IMR-90 (cell line): ENCODE results near the gene FRAS1. TPM values are rescaled to one million over a fixed set of nuclear protein-coding genes. Genes with fewer than 3 reads are reported as not detected.

Experiments used
- ATAC-seq: fragments of 200-7000 bp; cut with Tn5 transposase; 2 replicates; pipeline ENCODE4 v1.9.1; 2020; ENCODE audit warnings: low read depth, mild to moderate bottlenecking, moderate library complexity
- BruUV-seq: library from RNA; stranded (reverse); fragments of 400-500 nt; replicated peaks from 2 replicates; lab custom pipeline; 2021; lab: Mats Ljungman, UMichigan
- CTCF ChIA-PET: fragments of 300-600 bp; formaldehyde crosslinking; extraction: SDS; loops from one replicate; lab custom pipeline; 2021; ENCODE audit warnings: antibody characterized with exemption; lab: Yijun Ruan, JAX
- POLR2A ChIA-PET: fragments of 300-600 bp; sonication (Branson Sonifier 250); formaldehyde crosslinking; loops from one replicate; lab custom pipeline; 2022; ENCODE audit warnings: antibody characterized with exemption; ENCODE audit not compliant: unreplicated experiment; lab: Charles Lee
- DNase-seq: peaks from one replicate; pipeline ENCODE4 v3.0.0; 2013
- H2AFZ ChIP-seq: replicated peaks from 2 replicates; pipeline ENCODE3; 2013; ENCODE audit warnings: low read length, mild to moderate bottlenecking; ENCODE audit not compliant: poor library complexity
- H2AK5ac ChIP-seq: 2 replicates; pipeline ENCODE4 v1.6.1; 2013; ENCODE audit warnings: low read depth, low read length, inconsistent platforms
- H2AK9ac ChIP-seq: replicated peaks from 2 replicates; pipeline ENCODE3; 2013; ENCODE audit warnings: mild to moderate bottlenecking, low read depth, low read length, moderate library complexity; ENCODE audit not compliant: poor library complexity
- H2BK120ac ChIP-seq: 2 replicates; pipeline ENCODE4 v1.6.1; 2013; ENCODE audit warnings: low read depth, low read length, inconsistent platforms
- H2BK15ac ChIP-seq: 3 replicates; pipeline ENCODE4 v1.6.1; 2013; ENCODE audit warnings: low read depth, low read length, inconsistent platforms
- H2BK20ac ChIP-seq: 2 replicates; pipeline ENCODE4 v1.6.1; 2013; ENCODE audit warnings: low read depth, mild to moderate bottlenecking, inconsistent platforms, low read length, moderate library complexity
- H2BK5ac ChIP-seq: 2 replicates; pipeline ENCODE4 v1.6.1; 2013; ENCODE audit warnings: mild to moderate bottlenecking, low read depth, low read length, inconsistent platforms; ENCODE audit not compliant: poor library complexity, severe bottlenecking
- H3K14ac ChIP-seq: replicated peaks from 2 replicates; pipeline ENCODE4 v1.6.1; 2013; ENCODE audit warnings: low read depth, low read length, inconsistent platforms
- H3K18ac ChIP-seq: 2 replicates; pipeline ENCODE4 v1.6.1; 2013; ENCODE audit warnings: low read depth, low read length, control low read depth
- H3K23ac ChIP-seq: 2 replicates; pipeline ENCODE4 v1.6.1; 2013; ENCODE audit warnings: low read depth, low read length, inconsistent platforms
- H3K27ac ChIP-seq: 2 replicates; pipeline ENCODE4 v1.5.1; 2013; ENCODE audit warnings: mild to moderate bottlenecking, control low read depth, low read length; ENCODE audit not compliant: insufficient read depth
- H3K27me3 ChIP-seq: 2 replicates; pipeline ENCODE4 v1.6.1; 2013; ENCODE audit warnings: low read length; ENCODE audit not compliant: control insufficient read depth, insufficient read depth
- H3K36me3 ChIP-seq: 2 replicates; pipeline ENCODE4 v1.6.1; 2013; ENCODE audit warnings: low read length, mixed read lengths; ENCODE audit not compliant: control insufficient read depth, insufficient read depth
- H3K4ac ChIP-seq: 2 replicates; pipeline ENCODE4 v1.6.1; 2013; ENCODE audit warnings: low read depth, low read length, inconsistent platforms
- H3K4me1 ChIP-seq: 2 replicates; pipeline ENCODE4 v1.6.1; 2013; ENCODE audit warnings: low read length, mixed read lengths; ENCODE audit not compliant: control insufficient read depth, insufficient read depth
- H3K4me2 ChIP-seq: 2 replicates; pipeline ENCODE4 v1.6.1; 2013; ENCODE audit warnings: low read depth, mild to moderate bottlenecking, control low read depth, low read length, moderate library complexity
- H3K4me3 ChIP-seq: 2 replicates; pipeline ENCODE4 v1.5.1; 2013; ENCODE audit warnings: low read depth, mild to moderate bottlenecking, control low read depth, low read length, moderate library complexity; ENCODE audit not compliant: insufficient read depth
- H3K56ac ChIP-seq: 2 replicates; pipeline ENCODE4 v1.6.1; 2013; ENCODE audit warnings: low read length, inconsistent platforms; ENCODE audit not compliant: insufficient read depth; ENCODE audit errors: extremely low read depth
- H3K79me1 ChIP-seq, 2 experiments: 2 replicates each; pipeline ENCODE4 v1.6.1; 2013; ENCODE audit warnings: low read length in 2 of 2, inconsistent platforms in 1 of 2, low read depth in 1 of 2
- H3K9ac ChIP-seq: 2 replicates; pipeline ENCODE4 v1.6.1; 2013; ENCODE audit warnings: low read depth, low read length, control low read depth
- H3K9me1 ChIP-seq: 2 replicates; pipeline ENCODE4 v1.6.1; 2013; ENCODE audit warnings: low read length, inconsistent platforms; ENCODE audit not compliant: insufficient read depth
- H3K9me3 ChIP-seq: 2 replicates; pipeline ENCODE4 v1.6.1; 2013; ENCODE audit warnings: low read length; ENCODE audit not compliant: control insufficient read depth, insufficient read depth
- H4K20me1 ChIP-seq: 2 replicates; pipeline ENCODE4 v1.6.1; 2013; ENCODE audit warnings: low read length, inconsistent platforms; ENCODE audit not compliant: insufficient read depth
- H4K5ac ChIP-seq: 2 replicates; pipeline ENCODE4 v1.6.1; 2013; ENCODE audit warnings: mild to moderate bottlenecking, low read depth, low read length, control low read depth
- H4K8ac ChIP-seq, 2 experiments: 2 replicates each; pipeline ENCODE4 v1.6.1; 2013; ENCODE audit warnings: low read depth in 2 of 2, low read length in 2 of 2, control low read depth in 1 of 2, inconsistent platforms in 1 of 2
- H4K91ac ChIP-seq: 2 replicates; pipeline ENCODE4 v1.6.1; 2013; ENCODE audit warnings: low read depth, low read length, inconsistent platforms; ENCODE audit not compliant: insufficient read depth
- BHLHE40 ChIP-seq: fragments of 150-350 bp; IDR thresholded peaks from 2 replicates; pipeline ENCODE4 v1.6.1; 2016; ENCODE audit warnings: mild to moderate bottlenecking, low read depth, low read length
- FOS ChIP-seq: fragments of 150-350 bp; IDR thresholded peaks from 2 replicates; pipeline ENCODE4 v1.6.1; 2016; ENCODE audit warnings: low read depth, low read length
- MAFK ChIP-seq: IDR thresholded peaks from 2 replicates; pipeline ENCODE4 v1.6.1; 2012; ENCODE audit warnings: low read depth, low read length, improper control_type of control experiment
- MAZ ChIP-seq: IDR thresholded peaks from 2 replicates; pipeline ENCODE4 v1.6.1; 2012; ENCODE audit warnings: low read depth, mild to moderate bottlenecking, low read length, improper control_type of control experiment, moderate library complexity, borderline replicate concordance
- MXI1 ChIP-seq: IDR thresholded peaks from 2 replicates; pipeline ENCODE4 v1.6.1; 2012; ENCODE audit warnings: low read depth, mild to moderate bottlenecking, low read length, moderate library complexity, borderline replicate concordance
- NFE2L2 ChIP-seq: fragments of 150-350 bp; IDR thresholded peaks from 2 replicates; pipeline ENCODE4 v1.6.1; 2016; ENCODE audit warnings: low read depth, mild to moderate bottlenecking, low read length
- RAD21 ChIP-seq: IDR thresholded peaks from 2 replicates; pipeline ENCODE4 v1.6.1; 2012; ENCODE audit warnings: low read length, improper control_type of control experiment
- RCOR1 ChIP-seq: IDR thresholded peaks from 2 replicates; pipeline ENCODE4 v1.6.1; 2012; ENCODE audit warnings: mild to moderate bottlenecking, low read length, improper control_type of control experiment; ENCODE audit not compliant: insufficient replicate concordance
- RFX5 ChIP-seq: IDR thresholded peaks from 2 replicates; pipeline ENCODE4 v1.8.0; 2012; ENCODE audit warnings: low read depth, mild to moderate bottlenecking, low read length, moderate library complexity
- USF2 ChIP-seq: fragments of 150-350 bp; IDR thresholded peaks from 2 replicates; pipeline ENCODE4 v1.6.1; 2017; ENCODE audit warnings: mild to moderate bottlenecking, antibody characterized with exemption, low read length, low read depth
- WGBS, 2 experiments: methylation state at CpG; one replicate each; pipeline versions ENCODE4 v1.1.5 to v1.1.7; 2013; ENCODE audit warnings: missing lambda C conversion rate in 2 of 2; ENCODE audit not compliant: insufficient read length in 1 of 2; ENCODE audit errors: extremely low coverage in 2 of 2; 5-methylcytosine and 5-hydroxymethylcytosine counted together
- dilution Hi-C: fragments of 300-500 bp; cut with HindIII; formaldehyde crosslinking; loops from one replicate; pipeline ENCODE4 v1.14.3; 2018; ENCODE audit warnings: low sequenced_read_pairs; ENCODE audit not compliant: unreplicated experiment
- in situ Hi-C: fragments of 300-500 bp; cut with MboI; formaldehyde crosslinking; loops from 3 replicates; pipeline ENCODE4 v1.14.3; 2019; ENCODE audit warnings: low sequenced_read_pairs, inconsistent platforms, mixed read lengths
- intact Hi-C: fragments of 100-400 bp; cut with micrococcal nuclease; formaldehyde crosslinking; loops from 2 replicates; pipeline ENCODE4 v1.10.0; 2022
- polyA plus RNA-seq, 3 experiments: library from polyadenylated mRNA; depleted of rRNA; stranded (reverse); fragments of >200 nt; gene quantifications; 2 replicates each; pipeline ENCODE4 v1.2.3, GENCODE V29; 2012; ENCODE audit warnings: low replicate concordance in 1 of 3
- total RNA-seq: library from RNA; depleted of rRNA; stranded (reverse); fragments of >200 nt; gene quantifications from 2 replicates; pipeline ENCODE4 v1.2.3, GENCODE V29; 2012

FRAS1 gene
- total and polyA plus RNA-seq, 2 of the 4 experiments (the other 2 are of a cell fraction), result under 0.01 to 0.03 TPM

GRCh38 chr4:78527103-78527502, 470.0 kb downstream of the FRAS1 start:
- Histone ChIP-seq H3K9me3 (no peaks in the 10 kb centered on the region), H3K4me1 (peaks cover 10% of the 10 kb centered on the region), H4K8ac (no peak overlapping the region), H2BK5ac (no peak overlapping the region), H3K14ac (no peak overlapping the region), H2AK9ac (no peak overlapping the region), H3K9ac (no peak overlapping the region), H4K5ac (no peak overlapping the region), H2AFZ (no peak overlapping the region), H4K91ac (no peak overlapping the region), H3K27ac (no peak overlapping the region), H3K27me3 (no peaks in the 10 kb centered on the region), H2AK5ac (no peak overlapping the region), H3K18ac (no peak overlapping the region), H3K4ac (no peak overlapping the region), H2BK120ac (no peak overlapping the region; the same call in 1 of the 2 replicates), H3K79me1 (0 out of 4 replicates have a peak, but pooled peaks cover 0 to 4% of the 10 kb centered on the region in 2 experiments), H2BK20ac (no peak overlapping the region), H3K9me1 (peaks cover 10% of the 10 kb centered on the region), H2BK15ac (no peak overlapping the region), H3K56ac (no peak overlapping the region), H3K36me3 (no peaks in the 10 kb centered on the region), H3K4me2 (no peak overlapping the region), H4K20me1 (no peaks in the 10 kb centered on the region), H3K4me3 (no peak overlapping the region), H3K23ac (no peak overlapping the region)
- ATAC-seq, result no peak
- CTCF ChIA-PET, result interaction anchor here (0.8 kb wide), 1 partner anchor 9 kb away, joined by 4 read pairs; no protein-coding TSS in a partner anchor
- in situ Hi-C loops (no loop called here), intact Hi-C loops (no loop called here), dilution Hi-C loops (no loop called here)
- no CpG with 5 or more reads among the region's 1 CpG for WGBS, 2 experiments
- POLR2A ChIA-PET, result no interaction called here
- TF ChIP-seq MXI1, result no peak
- TF ChIP-seq FOS, result no peak
- no peak for TF ChIP-seq MAZ
- TF ChIP-seq NFE2L2, result no peak
- no peak for TF ChIP-seq BHLHE40
- no peak for TF ChIP-seq USF2
- no peak for TF ChIP-seq RAD21
- TF ChIP-seq MAFK, result no peak
- no peak for TF ChIP-seq RFX5
- no peak for TF ChIP-seq RCOR1
- DNase-seq, result no peak
- no TSS peak for BruUV-seq
